GM06990 (cell line): ENCODE measurements around the gene MMP8.

Source experiments
- DNase-seq: peaks from one replicate; pipeline ENCODE4 v3.0.0-alpha.2; 2011; ENCODE audit not compliant: insufficient read length; ENCODE audit errors: extremely low read depth
- H3K27me3 ChIP-seq: replicated peaks from 2 replicates; pipeline ENCODE4 v1.6.0; 2011; ENCODE audit warnings: low read length; ENCODE audit not compliant: control insufficient read depth, insufficient read depth
- H3K36me3 ChIP-seq: 2 replicates; pipeline ENCODE4 v1.5.1; 2011; ENCODE audit warnings: low read length; ENCODE audit not compliant: control insufficient read depth, insufficient read depth
- H3K4me3 ChIP-seq: replicated peaks from 2 replicates; pipeline ENCODE4 v1.5.1; 2011; ENCODE audit warnings: low read depth, mild to moderate bottlenecking, control low read depth, low read length
- CTCF ChIP-seq: IDR thresholded peaks from 2 replicates; pipeline ENCODE4 v1.5.1; 2011; ENCODE audit warnings: low read length, control low read depth, mild to moderate bottlenecking, inconsistent platforms; ENCODE audit not compliant: insufficient read depth, poor library complexity, severe bottlenecking

MMP8 gene

GRCh38 chr11:102716527-102716926, 8.2 kb downstream of the MMP8 start:
- Histone ChIP-seq H3K27me3 (no peaks in the 10 kb centered on the region), H3K4me3 (no peak overlapping the region), H3K36me3 (no peaks in the 10 kb centered on the region)
- no peak for TF ChIP-seq CTCF
- no peak for DNase-seq

- no peak for DNase-seq
- Histone ChIP-seq H3K4me3 (no peak overlapping the region), H3K36me3 (no peaks in the 10 kb centered on the region), H3K27me3 (no peaks in the 10 kb centered on the region)
- no peak for TF ChIP-seq CTCF
These were observed 12.6 kb downstream of the MMP8 start for GRCh38 chr11:102712137-102712536.

GRCh38 chr11:102709201-102709945, 15.4 kb downstream of the MMP8 start:
- no peaks in the 10 kb centered on the region for H3K36me3 ChIP-seq
- DNase-seq, result no peak
- H3K27me3 ChIP-seq, result no peaks in the 10 kb centered on the region
- H3K4me3 ChIP-seq, result no peak overlapping the region
- no peak for TF ChIP-seq CTCF

- TF ChIP-seq CTCF, result no peak
- no peaks in the 10 kb centered on the region for H3K27me3 ChIP-seq
- no peaks in the 10 kb centered on the region for H3K36me3 ChIP-seq
- DNase-seq, result no peak
- no peak overlapping the region for H3K4me3 ChIP-seq
These were observed 16.1 kb downstream of the MMP8 start for GRCh38 chr11:102708654-102709053.

- DNase-seq, result no peak
- H3K4me3 ChIP-seq, result no peak within 1 kb of the TSS
These were observed 19.1 kb downstream of the MMP8 start, which contains the start of gene MMP27 for GRCh38 chr11:102705626-102706025. Gene MMP27, minus strand, starts transcription at chr11:102705769. Its CDS starts 55 bp downstream, at chr11:102705714.

More at GRCh38 chr11:102705626-102706025, 19.1 kb downstream of the MMP8 start, which contains the start of gene MMP27:
- no peaks in the 10 kb centered on the region for H3K36me3 ChIP-seq
- TF ChIP-seq CTCF, result no peak
- H3K27me3 ChIP-seq, result no peaks in the 10 kb centered on the region
